A549 treated with GW870086 at 1 μM for 4 hours (cell line): Measurements from ENCODE around the gene OVCH1. TPM values are rescaled to one million over a fixed set of nuclear protein-coding genes. Genes with fewer than 3 reads are reported as not detected.

Experiments used
- total RNA-seq: library from RNA; stranded (reverse); fragments of 200-300 nt; extraction: Qiagen RNA extraction; gene quantifications from 5 replicates; pipeline ENCODE4 v1.2.3, GENCODE V29; 2022; ENCODE audit warnings: low read depth

Gene OVCH1
- not detected in 5 replicates for total RNA-seq

GRCh38 chr12:29497588-29497987 lies at the start of gene OVCH1:
TSS of gene OVCH1 (minus strand) at chr12:29497686. CDS start at chr12:29497686, 0 bp downstream.

GRCh38 chr12:29380536-29381523 lies 116.7 kb downstream of the OVCH1 start, which contains the start of gene ERGIC2:
TSS of gene ERGIC2 (minus strand) at chr12:29381172. CDS start at chr12:29371633, 9,539 bp downstream.

Other genes starting within 250 kb of the OVCH1 start
- 63.3 to 79.2 TPM (median 70.0 TPM) in 5 replicates for gene ERGIC2, start 116.5 kb downstream of the OVCH1 start, total RNA-seq